GM13977 (cell line): ENCODE results near the gene SNTB2.

Source experiments
- DNase-seq: peaks from one replicate; pipeline ENCODE4 v3.0.0; 2012; ENCODE audit warnings: low spot score
- CTCF ChIP-seq: IDR thresholded peaks from 2 replicates; pipeline ENCODE4 v1.5.1; 2012; ENCODE audit warnings: mild to moderate bottlenecking, control low read depth; ENCODE audit not compliant: insufficient read depth; ENCODE audit errors: extremely low read depth, missing control alignments
- in situ Hi-C: fragments of 300-500 bp; cut with MboI; formaldehyde crosslinking; loops from one replicate; pipeline ENCODE4 v1.12.0; 2022; ENCODE audit warnings: low sequenced_read_pairs, low pct_unique_long_range_greater_than_20kb, mixed read lengths, inconsistent platforms; ENCODE audit not compliant: unreplicated experiment

Gene SNTB2

GRCh38 chr16:69319381-69319780 lies 132.4 kb downstream of the SNTB2 start:
- DNase-seq = no peak
- TF ChIP-seq CTCF = no peak
- in situ Hi-C loops = no loop called here

- no peak for TF ChIP-seq CTCF
- in situ Hi-C loops = no loop called here
- no peak for DNase-seq
These were observed 133.1 kb downstream of the SNTB2 start for GRCh38 chr16:69319826-69320739.

- DNase-seq = no peak
- in situ Hi-C loops = no loop called here
- TF ChIP-seq CTCF = no peak
These were observed 133.7 kb downstream of the SNTB2 start for GRCh38 chr16:69320740-69321073.

- TF ChIP-seq CTCF = no peak
- in situ Hi-C loops = no loop called here
- no peak for DNase-seq
These were observed 134.1 kb downstream of the SNTB2 start for GRCh38 chr16:69321080-69321479.

GRCh38 chr16:69322343-69322742 lies 135.4 kb downstream of the SNTB2 start:
- no peak for TF ChIP-seq CTCF
- DNase-seq = no peak
- in situ Hi-C loops = no loop called here

GRCh38 chr16:69323415-69323814 lies 136.5 kb downstream of the SNTB2 start:
- in situ Hi-C loops = no loop called here
- TF ChIP-seq CTCF = no peak
- no peak for DNase-seq

GRCh38 chr16:69324013-69324531 lies 137.1 kb downstream of the SNTB2 start:
- DNase-seq = no peak
- no peak for TF ChIP-seq CTCF
- in situ Hi-C loops = no loop called here
